ENCODE measurements around the gene AGAP1. TPM values are rescaled to one million over a fixed set of nuclear protein-coding genes. Genes with fewer than 3 reads are reported as not detected.

The AGAP1 gene
- total RNA-seq, 3 donors from 2014 or later, result 1.9 to 2.6 (median 2.1) TPM

DNA sequence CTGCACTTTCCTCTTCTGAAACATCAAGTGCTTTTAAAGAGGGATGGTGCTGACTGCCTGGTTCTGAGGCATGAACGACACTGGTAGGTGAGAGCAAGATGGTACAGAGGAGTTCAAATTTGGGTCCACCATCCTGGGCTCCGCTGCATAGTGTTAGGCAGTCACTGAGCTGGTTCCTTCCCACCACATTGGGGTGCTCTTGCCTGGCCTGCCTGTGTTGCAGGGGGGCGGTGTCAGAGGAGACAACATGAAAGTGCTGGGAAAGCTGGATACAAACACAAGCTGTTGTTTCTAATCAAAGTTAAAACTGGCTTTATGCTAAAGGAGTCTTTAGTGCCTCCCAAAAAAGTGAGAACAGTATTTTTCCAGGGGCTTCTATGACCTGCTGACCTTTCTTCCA lies 416.2 kb downstream of the AGAP1 start:
- Mint-ChIP-seq H3K27me3 (ENCODE audit: low read depth) (peaks cover 1% of the 10 kb centered on the region), H3K4me3 (no peak overlapping the region), H3K9me3 (no peaks in the 10 kb centered on the region), H3K4me1 (ENCODE audit: low read depth) (no peaks in the 10 kb centered on the region), H3K36me3 (ENCODE audit: insufficient read depth) (no peaks in the 10 kb centered on the region)
- DNase-seq (no peak), ATAC-seq (no peak)

DNA sequence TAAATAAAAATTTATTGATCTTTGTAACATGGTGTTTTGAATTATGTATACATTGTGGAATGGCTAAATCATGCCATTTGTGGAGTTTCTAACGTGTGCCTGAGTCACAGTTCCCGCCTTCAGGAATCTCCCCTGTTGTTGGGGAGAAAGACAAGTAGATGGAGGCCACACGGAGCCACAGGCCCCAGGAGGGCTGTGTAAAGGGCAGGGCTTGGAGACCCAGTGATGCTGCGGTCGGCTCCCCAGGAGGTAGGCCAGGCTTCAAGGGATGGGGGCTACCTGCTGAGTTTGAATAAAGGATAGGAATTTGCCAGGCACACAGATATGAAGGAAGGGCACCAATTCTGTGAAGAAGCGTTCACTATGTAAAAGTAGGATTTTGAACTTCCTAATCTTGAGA lies 417.3 kb downstream of the AGAP1 start:
- Mint-ChIP-seq H3K4me3 (no peak overlapping the region), H3K36me3 (ENCODE audit: insufficient read depth) (no peaks in the 10 kb centered on the region), H3K4me1 (ENCODE audit: low read depth) (no peaks in the 10 kb centered on the region), H3K9me3 (peaks cover 7% of the 10 kb centered on the region), H3K27me3 (ENCODE audit: low read depth) (peaks cover 1% of the 10 kb centered on the region)
- no peak for ATAC-seq
- DNase-seq, result no peak

DNA sequence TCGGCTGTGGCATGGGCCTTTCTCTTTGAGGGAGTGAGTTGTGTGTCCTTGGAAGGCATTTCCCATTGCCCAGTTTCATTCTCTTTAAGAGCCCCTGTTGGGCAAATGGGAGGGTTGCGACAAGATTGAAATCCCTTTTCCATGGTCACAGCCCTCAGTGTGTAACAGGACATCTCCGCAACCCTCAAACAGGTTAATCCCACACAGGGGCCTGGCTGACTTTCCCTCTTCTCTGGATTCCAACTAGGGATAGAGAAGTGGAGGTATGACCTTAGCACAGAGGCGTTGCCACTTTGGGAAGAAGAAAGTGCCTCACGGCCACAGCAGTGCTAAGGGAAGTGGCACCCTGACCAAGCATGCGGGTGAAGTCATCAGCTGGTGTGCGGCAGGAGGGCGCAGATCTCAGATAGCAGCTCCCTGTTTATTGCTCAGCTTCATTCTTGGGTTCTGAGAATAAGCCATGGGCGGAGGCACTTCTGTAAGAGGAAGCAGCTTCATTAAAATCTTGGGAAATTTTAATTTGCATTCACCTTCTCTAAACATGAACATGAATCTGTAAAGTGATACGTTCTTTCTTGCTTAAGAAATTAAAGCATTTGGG lies 417.9 kb downstream of the AGAP1 start:
- Mint-ChIP-seq H3K4me1 (ENCODE audit: low read depth) (no peaks in the 10 kb centered on the region), H3K9me3 (peaks cover 10% of the 10 kb centered on the region), H3K4me3 (no peak overlapping the region), H3K27me3 (ENCODE audit: low read depth) (no peaks in the 10 kb centered on the region), H3K36me3 (ENCODE audit: insufficient read depth) (no peaks in the 10 kb centered on the region)
- DNase-seq (no peak), ATAC-seq (no peak)

DNA sequence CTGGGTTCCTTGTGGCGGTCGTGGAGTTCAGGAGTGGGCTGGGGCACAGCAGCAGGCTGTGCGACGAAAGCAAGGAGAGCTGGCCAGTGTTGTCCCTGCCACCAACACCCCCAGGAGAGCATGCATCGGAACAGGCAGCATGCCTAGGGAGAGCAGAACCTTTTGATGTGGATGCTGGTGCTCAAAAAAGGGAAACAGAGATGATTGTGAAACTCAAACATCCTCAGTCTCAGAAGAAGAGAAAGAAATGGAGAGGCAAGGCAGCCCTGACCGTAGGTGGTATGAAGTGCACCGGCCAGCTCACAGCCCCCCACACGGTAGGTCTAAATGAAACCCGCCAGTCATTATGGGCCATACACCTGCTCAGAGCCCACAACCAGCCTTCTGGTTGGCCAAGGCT lies 420.9 kb downstream of the AGAP1 start:
- Mint-ChIP-seq H3K4me3 (no peak overlapping the region), H3K36me3 (ENCODE audit: insufficient read depth) (no peaks in the 10 kb centered on the region), H3K27me3 (ENCODE audit: low read depth) (no peaks in the 10 kb centered on the region), H3K9me3 (peaks cover 10% of the 10 kb centered on the region), H3K4me1 (ENCODE audit: low read depth) (no peaks in the 10 kb centered on the region)
- no peak for ATAC-seq
- no peak for DNase-seq

DNA sequence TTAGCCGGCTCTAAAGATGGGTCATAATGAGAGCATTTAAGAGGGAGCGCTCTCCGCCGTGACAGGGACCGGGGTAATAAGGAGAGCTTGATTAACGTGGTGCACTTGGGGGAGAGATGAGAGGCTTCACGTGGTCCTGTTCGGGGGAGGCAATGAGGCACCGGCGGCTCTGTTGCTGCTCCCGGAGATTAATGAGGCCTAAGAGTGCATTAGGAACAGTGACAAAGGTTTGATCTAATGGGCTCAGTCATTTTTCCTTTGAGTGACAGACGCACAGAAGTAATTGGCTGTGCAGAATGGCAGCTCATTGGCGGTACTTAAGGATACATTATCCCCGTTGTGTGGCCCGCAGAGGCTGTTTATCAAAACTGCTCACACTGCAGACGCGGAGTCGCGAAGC lies 423.7 kb downstream of the AGAP1 start:
- H3K27me3 Mint-ChIP-seq (ENCODE audit: low read depth), result no peaks in the 10 kb centered on the region
- no peak for ATAC-seq

DNA sequence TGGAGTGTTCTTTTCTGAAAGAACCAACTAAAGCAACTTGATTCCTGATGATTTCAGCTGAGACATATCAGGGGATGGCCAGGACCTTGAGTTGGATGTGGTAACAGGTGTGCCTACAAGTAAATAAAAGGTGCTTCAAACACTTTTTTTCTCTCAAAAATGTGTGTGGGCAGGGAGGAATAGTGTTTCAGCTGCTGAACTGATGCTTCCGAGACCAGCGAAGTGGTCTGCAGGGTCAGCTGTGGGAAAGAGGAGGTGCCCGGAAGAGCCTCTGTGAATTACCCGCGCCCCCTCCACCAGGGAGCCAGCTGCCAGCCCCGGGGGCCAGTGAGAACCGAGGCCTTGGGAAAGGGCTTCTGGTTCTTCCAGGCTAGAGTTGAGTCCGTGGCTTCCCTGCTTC lies 425.0 kb downstream of the AGAP1 start:
- peaks cover 2% of the 10 kb centered on the region for H3K27me3 Mint-ChIP-seq (ENCODE audit: low read depth)
- H3K36me3 Mint-ChIP-seq (ENCODE audit: insufficient read depth), result no peaks in the 10 kb centered on the region
- DNase-seq (no peak), ATAC-seq (no peak)
- H3K4me3 Mint-ChIP-seq, result no peak overlapping the region
- H3K9me3 Mint-ChIP-seq, result peaks cover 10% of the 10 kb centered on the region
- no peaks in the 10 kb centered on the region for H3K4me1 Mint-ChIP-seq (ENCODE audit: low read depth)

More for the DNA sequence above, 423.7 kb downstream of the AGAP1 start:
- Mint-ChIP-seq H3K4me3 (no peak overlapping the region), H3K36me3 (ENCODE audit: insufficient read depth) (no peaks in the 10 kb centered on the region), H3K9me3 (peaks cover 10% of the 10 kb centered on the region), H3K4me1 (ENCODE audit: low read depth) (no peaks in the 10 kb centered on the region)
- no peak for DNase-seq

DNA sequence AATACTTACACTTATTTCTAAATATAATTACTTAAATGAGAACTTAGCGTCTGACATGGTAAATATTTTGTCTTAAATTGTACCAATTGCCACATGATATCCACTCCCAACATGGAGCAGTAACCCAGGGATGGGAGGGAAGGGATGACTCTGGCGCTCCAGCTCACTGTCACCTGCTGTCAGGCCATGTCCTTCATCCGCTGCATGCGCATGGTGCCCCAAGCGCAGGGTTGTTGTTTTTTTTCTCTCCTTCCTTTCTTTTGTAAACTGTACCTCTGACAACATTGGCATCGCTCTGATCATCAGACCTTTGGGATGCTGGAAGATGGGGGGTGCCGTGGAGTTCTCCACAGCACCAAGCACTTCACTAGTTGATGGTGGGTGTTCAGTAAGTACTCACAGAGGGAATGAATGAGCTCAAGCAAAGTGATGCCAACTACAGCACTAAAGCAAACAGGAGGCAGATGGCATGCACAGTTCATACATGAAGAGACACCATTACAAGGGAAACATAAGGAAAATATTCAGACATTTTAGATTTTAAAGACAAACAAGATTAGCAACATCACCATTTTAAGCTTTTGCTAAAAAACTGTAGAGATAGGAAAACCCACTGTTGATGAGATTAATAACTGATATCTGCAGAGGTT lies 426.5 kb downstream of the AGAP1 start:
- H3K4me1 Mint-ChIP-seq (ENCODE audit: low read depth), result no peaks in the 10 kb centered on the region
- no peak for ATAC-seq
- H3K9me3 Mint-ChIP-seq, result peaks cover 10% of the 10 kb centered on the region

DNA sequence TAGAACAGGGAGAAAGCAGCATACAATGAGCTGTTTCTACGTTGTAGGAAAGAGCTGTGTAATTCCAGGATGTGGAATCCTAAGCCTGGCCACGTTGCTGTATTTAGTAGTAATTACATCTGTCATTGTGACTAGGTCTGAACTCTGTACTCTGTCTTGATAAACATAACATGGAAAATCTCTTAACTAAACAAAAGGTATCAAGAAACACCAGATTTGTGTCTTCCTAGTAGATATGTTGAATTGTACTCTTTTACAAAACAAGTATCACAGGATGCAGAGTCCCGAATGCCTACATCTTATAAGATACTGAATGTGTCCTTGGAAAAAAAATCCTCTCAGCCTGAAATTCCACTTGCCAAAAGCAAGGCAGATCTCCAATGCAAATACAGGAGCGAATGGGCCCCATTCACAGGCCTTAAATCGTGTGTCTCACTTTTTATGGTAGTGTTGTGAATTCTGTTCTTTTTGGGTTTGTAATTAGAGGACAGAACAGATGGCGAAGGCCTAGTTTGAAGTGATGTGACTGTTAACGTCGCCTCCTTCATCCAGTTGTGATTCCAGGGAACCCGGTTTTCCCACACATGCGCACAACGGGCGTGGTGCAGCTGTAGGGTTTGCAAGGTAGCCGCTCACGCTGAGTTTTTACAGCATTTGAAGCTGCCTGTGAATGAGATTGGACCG lies 427.8 kb downstream of the AGAP1 start:
- Mint-ChIP-seq H3K36me3 (ENCODE audit: insufficient read depth) (no peaks in the 10 kb centered on the region), H3K9me3 (no peaks in the 10 kb centered on the region), H3K4me1 (ENCODE audit: low read depth) (no peaks in the 10 kb centered on the region), H3K4me3 (no peak overlapping the region), H3K27me3 (ENCODE audit: low read depth) (peaks cover 2% of the 10 kb centered on the region)
- no peak for DNase-seq
- no peak for ATAC-seq

More for the DNA sequence above, 426.5 kb downstream of the AGAP1 start:
- Mint-ChIP-seq H3K36me3 (ENCODE audit: insufficient read depth) (no peaks in the 10 kb centered on the region), H3K4me3 (no peak overlapping the region), H3K27me3 (ENCODE audit: low read depth) (peaks cover 2% of the 10 kb centered on the region)
- DNase-seq, result no peak

DNA sequence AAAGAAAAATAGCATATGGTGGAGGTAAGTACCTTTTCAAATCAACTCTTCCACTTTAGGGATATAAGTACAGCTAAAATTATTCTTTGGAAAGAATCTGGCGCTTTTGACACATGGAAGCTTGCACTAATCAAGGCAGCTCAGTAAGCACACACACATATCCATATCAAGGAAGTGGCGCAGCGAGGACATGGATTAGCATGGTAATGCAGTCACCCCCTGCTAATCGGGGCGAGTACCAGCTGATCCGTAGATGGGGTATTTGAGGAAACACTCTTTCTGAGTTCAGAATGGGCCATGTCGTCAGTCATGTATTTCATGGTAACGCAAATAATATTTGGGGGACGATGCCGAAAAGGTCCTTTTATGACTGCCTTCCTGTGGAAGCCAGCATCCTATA lies 429.0 kb downstream of the AGAP1 start:
- ATAC-seq (no peak), DNase-seq (no peak)
- no peak overlapping the region for H3K4me3 Mint-ChIP-seq
- H3K4me1 Mint-ChIP-seq (ENCODE audit: low read depth), result no peaks in the 10 kb centered on the region
- no peaks in the 10 kb centered on the region for H3K9me3 Mint-ChIP-seq
- H3K27me3 Mint-ChIP-seq (ENCODE audit: low read depth), result peaks cover 2% of the 10 kb centered on the region
- no peaks in the 10 kb centered on the region for H3K36me3 Mint-ChIP-seq (ENCODE audit: insufficient read depth)

DNA sequence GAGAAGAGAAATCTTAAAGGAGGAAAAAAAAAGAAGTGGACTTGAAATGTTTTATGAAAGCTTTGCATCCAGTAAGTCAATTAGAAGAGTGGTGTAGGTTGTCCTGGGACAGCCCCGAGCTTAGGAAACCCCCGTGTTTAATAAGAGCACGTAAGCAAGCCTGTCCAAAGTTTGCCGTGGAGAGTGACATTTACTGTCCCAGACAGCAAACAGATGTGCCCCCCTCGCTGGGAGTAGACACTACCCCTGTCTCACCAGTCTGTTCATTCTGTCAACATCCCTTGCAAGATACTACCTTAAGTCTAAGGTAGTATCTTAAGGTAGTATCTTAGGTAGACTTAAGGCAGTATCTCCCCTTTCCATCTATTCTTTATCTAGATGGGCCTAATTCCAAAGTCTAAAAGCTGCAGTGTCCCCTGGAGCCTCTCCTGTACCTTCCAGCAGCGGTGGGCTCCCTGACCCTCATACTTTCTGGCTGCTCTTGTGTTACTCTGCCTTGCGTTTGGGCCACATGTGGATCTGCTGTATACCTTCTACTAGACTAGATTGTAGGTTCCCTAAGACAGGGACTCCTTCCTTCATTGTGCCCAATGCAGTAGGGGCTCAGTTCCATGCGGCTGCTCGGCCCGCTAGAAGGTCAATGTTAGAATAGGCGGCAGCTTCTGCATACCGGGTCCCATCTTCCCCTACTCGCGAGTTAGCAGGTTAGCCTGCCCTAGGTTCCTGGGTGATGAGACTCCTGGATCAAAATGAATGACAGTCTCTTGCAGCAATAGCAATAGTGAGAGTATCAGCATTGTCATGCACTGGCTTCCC lies 430.2 kb downstream of the AGAP1 start:
- Mint-ChIP-seq H3K4me1 (ENCODE audit: low read depth) (no peaks in the 10 kb centered on the region), H3K9me3 (no peaks in the 10 kb centered on the region), H3K4me3 (no peak overlapping the region), H3K27me3 (ENCODE audit: low read depth) (peaks cover 2% of the 10 kb centered on the region), H3K36me3 (ENCODE audit: insufficient read depth) (no peaks in the 10 kb centered on the region)
- DNase-seq (no peak), ATAC-seq (no peak)

DNA sequence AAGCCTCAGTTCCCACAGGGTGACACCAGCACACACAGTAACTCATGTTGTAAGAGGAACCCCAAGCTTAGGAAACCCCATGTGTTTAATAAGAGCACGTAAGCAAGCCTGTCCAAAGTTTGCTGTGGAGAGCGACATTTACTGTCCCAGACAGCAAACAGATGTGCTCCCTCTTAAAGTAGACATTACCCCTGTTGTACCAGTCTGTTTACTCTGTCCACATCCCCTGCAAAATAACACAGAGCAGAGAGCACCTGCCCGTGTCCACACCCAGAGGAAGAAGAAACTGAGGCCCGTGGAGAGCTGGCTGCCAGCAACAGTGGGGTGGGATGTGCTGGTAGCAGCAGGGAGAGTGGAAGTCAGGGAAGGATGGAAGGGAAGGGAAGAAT lies 430.8 kb downstream of the AGAP1 start:
- no peak for ATAC-seq
- Mint-ChIP-seq H3K27me3 (ENCODE audit: low read depth) (peaks cover 2% of the 10 kb centered on the region), H3K9me3 (no peaks in the 10 kb centered on the region)

DNA sequence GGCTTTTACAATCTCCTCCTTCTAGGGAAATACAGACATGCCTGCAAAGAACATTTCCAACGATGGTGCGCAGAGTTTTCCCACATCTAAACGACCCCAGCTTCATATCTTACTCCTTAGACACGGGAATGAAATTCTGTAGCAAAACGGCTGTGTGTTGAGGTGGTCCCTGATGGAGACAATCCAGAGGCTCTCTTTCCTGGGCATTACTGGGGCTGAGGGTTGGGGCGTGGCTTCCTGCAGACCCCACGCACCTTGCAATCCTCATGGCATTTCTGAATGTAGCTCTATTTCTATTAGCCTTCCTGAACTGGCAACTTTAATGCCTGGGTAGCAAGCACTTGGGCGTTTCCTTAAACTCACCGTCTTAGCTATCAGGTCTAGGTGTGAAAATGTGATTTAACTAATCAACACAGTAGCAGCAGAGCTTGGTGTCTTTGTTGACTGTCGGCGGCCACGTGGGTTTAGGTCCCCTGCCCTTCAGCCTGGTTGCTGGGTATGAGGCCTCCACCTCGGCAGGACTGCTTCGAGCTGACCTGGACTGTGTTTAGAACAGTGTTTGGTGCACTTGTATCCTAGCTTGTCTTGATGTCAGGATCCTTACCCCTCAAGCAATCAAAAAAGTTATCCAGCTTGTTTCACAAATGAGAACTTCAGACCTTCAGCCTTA lies 431.5 kb downstream of the AGAP1 start:
- Mint-ChIP-seq H3K36me3 (ENCODE audit: insufficient read depth) (no peaks in the 10 kb centered on the region), H3K4me3 (no peak overlapping the region), H3K27me3 (ENCODE audit: low read depth) (peaks cover 2% of the 10 kb centered on the region), H3K4me1 (ENCODE audit: low read depth) (no peaks in the 10 kb centered on the region), H3K9me3 (no peaks in the 10 kb centered on the region)
- no peak for ATAC-seq
- no peak for DNase-seq

More for the DNA sequence above, 430.8 kb downstream of the AGAP1 start:
- no peaks in the 10 kb centered on the region for H3K36me3 Mint-ChIP-seq (ENCODE audit: insufficient read depth)
- no peak overlapping the region for H3K4me3 Mint-ChIP-seq
- no peaks in the 10 kb centered on the region for H3K4me1 Mint-ChIP-seq (ENCODE audit: low read depth)
- DNase-seq, result no peak

DNA sequence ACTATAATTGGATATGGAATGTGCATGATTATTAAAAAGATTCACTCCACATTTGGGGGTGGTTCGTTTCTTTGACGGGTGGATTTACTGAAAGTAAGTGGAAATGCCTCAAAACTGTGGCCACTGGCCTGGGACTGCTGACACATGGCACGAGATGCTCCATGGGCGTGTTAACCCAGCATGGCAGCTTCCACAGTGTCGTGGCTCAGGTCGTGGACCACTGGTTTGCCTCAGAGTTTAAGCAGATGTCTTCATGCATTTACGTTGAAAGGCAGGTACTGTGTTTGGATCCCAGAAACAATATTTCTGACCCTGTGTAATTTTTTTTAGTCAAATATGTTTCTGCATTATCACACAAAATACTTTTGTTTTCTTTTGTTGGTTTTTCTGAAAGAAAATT lies 432.4 kb downstream of the AGAP1 start:
- DNase-seq (no peak), ATAC-seq (no peak)
- Mint-ChIP-seq H3K4me3 (no peak overlapping the region), H3K9me3 (no peaks in the 10 kb centered on the region), H3K36me3 (ENCODE audit: insufficient read depth) (no peaks in the 10 kb centered on the region), H3K4me1 (ENCODE audit: low read depth) (no peaks in the 10 kb centered on the region), H3K27me3 (ENCODE audit: low read depth) (peaks cover 2% of the 10 kb centered on the region)

DNA sequence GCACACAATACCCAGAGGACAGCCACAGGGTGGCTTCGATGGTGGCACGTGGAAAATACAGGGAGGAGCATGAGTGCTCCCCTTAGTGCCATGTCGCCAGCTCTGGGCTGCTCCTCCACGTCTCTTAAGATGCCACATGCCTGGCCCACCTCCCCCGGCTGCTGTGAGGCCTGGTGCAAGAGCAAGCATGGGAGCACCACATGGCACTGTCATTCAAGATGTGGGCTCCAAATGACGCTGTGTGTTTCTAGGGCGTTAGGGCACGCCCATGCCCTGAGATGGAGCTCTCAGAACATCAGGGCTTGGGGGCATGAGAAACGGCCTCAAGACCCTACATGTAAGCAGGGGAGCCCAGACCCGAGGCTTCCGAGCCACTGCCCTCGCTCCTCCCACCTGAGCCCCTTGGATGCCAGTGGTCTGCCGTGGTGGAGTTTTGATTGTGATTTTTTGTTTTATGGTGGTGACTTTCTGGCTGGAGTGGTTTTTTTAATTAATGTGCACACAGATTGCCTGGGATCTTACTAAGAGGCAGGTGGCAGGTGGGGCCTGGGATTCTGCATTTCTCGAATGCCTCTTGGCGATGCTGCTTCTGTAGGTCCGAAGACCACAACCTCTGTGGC lies 435.0 kb downstream of the AGAP1 start:
- Mint-ChIP-seq H3K4me3 (no peak overlapping the region), H3K4me1 (ENCODE audit: low read depth) (no peaks in the 10 kb centered on the region), H3K36me3 (ENCODE audit: insufficient read depth) (no peaks in the 10 kb centered on the region), H3K27me3 (ENCODE audit: low read depth) (peaks cover 3% of the 10 kb centered on the region), H3K9me3 (no peaks in the 10 kb centered on the region)
- DNase-seq (no peak), ATAC-seq (no peak)
